A549 (cell line): ENCODE measurements around the gene GPR153. TPM values are rescaled to one million over a fixed set of nuclear protein-coding genes. Genes with fewer than 3 reads are reported as not detected.

Source experiments
- ATAC-seq, 2 experiments: fragments of 200-7000 bp in 1 of 2; fragments of >200 bp in 1 of 2; cut with Nextera tagmentation in 1 of 2; cut with Tn5 transposase in 1 of 2; 3 replicates each; pipeline versions ENCODE4 v1.8.0 to v1.9.1; 2018 to 2020; ENCODE audit warnings: mild to moderate bottlenecking in 1 of 2, moderate library complexity in 1 of 2
- CTCF ChIA-PET: fragments of 300-600 bp; sonication (Branson Sonifier 250); formaldehyde crosslinking; extraction: SDS; loops from one replicate; lab custom pipeline; 2021; ENCODE audit warnings: antibody characterized with exemption, inconsistent platforms; lab: Yijun Ruan, JAX
- POLR2A ChIA-PET: fragments of 350-600 bp; formaldehyde crosslinking; extraction: SDS; loops from one replicate; lab custom pipeline; 2021; ENCODE audit warnings: antibody characterized with exemption, inconsistent platforms; lab: Yijun Ruan, JAX
- DNase-seq, 2 experiments: peaks; one replicate each; pipeline versions ENCODE4 v3.0.0 to v3.0.0-alpha.2; 2011 to 2016; ENCODE audit warnings: low read depth in 1 of 2, low spot score in 1 of 2
- FAIRE-seq: peaks from 2 replicates; lab custom pipeline; 2011; peaks lifted over from hg19 to GRCh38; lab: Jason Lieb, UNC
- H3K27ac ChIP-seq, 2 experiments: fragments of >200 bp; sonication (Bioruptor Twin); formaldehyde crosslinking; 3 replicates each; pipeline ENCODE4 v1.5.1; 2016 to 2017
- H3K4me1 ChIP-seq: fragments of >200 bp; sonication (Bioruptor Twin); formaldehyde crosslinking; 3 replicates; pipeline ENCODE4 v1.6.1; 2016
- H3K4me2 ChIP-seq: fragments of >200 bp; sonication (Bioruptor Twin); formaldehyde crosslinking; 3 replicates; pipeline ENCODE4 v1.6.1; 2016
- H3K4me3 ChIP-seq: fragments of >200 bp; sonication (Bioruptor Twin); formaldehyde crosslinking; 3 replicates; pipeline ENCODE4 v1.5.1; 2016
- H3K9me3 ChIP-seq: fragments of >200 bp; sonication (Bioruptor Twin); formaldehyde crosslinking; 3 replicates; pipeline ENCODE4 v1.6.1; 2016
- BCL3 ChIP-seq: fragments of >200 bp; sonication (Bioruptor Twin); formaldehyde crosslinking; IDR thresholded peaks from 3 replicates; pipeline ENCODE4 v1.6.1; 2016
- CBX2 ChIP-seq: fragments of 200-600 bp; sonication (generic); IDR thresholded peaks from 2 replicates; pipeline ENCODE4 v1.6.1; 2016; ENCODE audit warnings: low read depth, mild to moderate bottlenecking, borderline replicate concordance
- CEBPB ChIP-seq, 2 experiments: fragments of >200 bp in 1 of 2; sonication (Bioruptor Twin) in 1 of 2; formaldehyde crosslinking in 1 of 2; IDR thresholded peaks; 2 replicates each; pipeline ENCODE4 v1.6.1; 2012 to 2016
- CHD2 ChIP-seq: fragments of 150-350 bp; IDR thresholded peaks from 2 replicates; pipeline ENCODE4 v1.6.1; 2014; ENCODE audit warnings: low read length; ENCODE audit not compliant: partially characterized antibody
- EHF ChIP-seq: fragments of 250-450 bp; sonication (Bioruptor Pico); IDR thresholded peaks from 2 replicates; pipeline ENCODE4 v1.5.0; 2020; ENCODE audit warnings: mild to moderate bottlenecking
- ESRRA ChIP-seq: fragments of 150-350 bp; IDR thresholded peaks from 2 replicates; pipeline ENCODE4 v1.6.1; 2014; ENCODE audit warnings: mild to moderate bottlenecking, low read length, borderline replicate concordance
- GATA3 ChIP-seq: IDR thresholded peaks from 2 replicates; pipeline ENCODE4 v1.6.1; 2012; ENCODE audit warnings: borderline replicate concordance
- HOXA7 ChIP-seq: fragments of 250-450 bp; sonication (Bioruptor Pico); IDR thresholded peaks from 2 replicates; pipeline ENCODE4 v1.5.0; 2020; ENCODE audit warnings: mild to moderate bottlenecking, moderate library complexity
- HOXB13 ChIP-seq: fragments of 250-450 bp; sonication (Bioruptor Pico); IDR thresholded peaks from 2 replicates; pipeline ENCODE4 v1.5.0; 2020; ENCODE audit warnings: low read depth, mild to moderate bottlenecking, moderate library complexity
- KDM1A ChIP-seq: fragments of 200-600 bp; sonication (generic); IDR thresholded peaks from 2 replicates; pipeline ENCODE4 v1.6.1; 2016; ENCODE audit warnings: low read depth, mild to moderate bottlenecking
- RAD21 ChIP-seq, 2 experiments: fragments of >200 bp in 1 of 2; sonication (Bioruptor Twin) in 1 of 2; formaldehyde crosslinking in 1 of 2; IDR thresholded peaks in 1 of 2; conservative IDR thresholded peaks in 1 of 2; 2 replicates in 1 of 2; 3 replicates in 1 of 2; pipeline ENCODE4 v1.6.1; 2012 to 2018; ENCODE audit warnings: inconsistent platforms in 1 of 2
- REST ChIP-seq: fragments of 200-600 bp; sonication (generic); IDR thresholded peaks from 2 replicates; pipeline ENCODE4 v1.6.1; 2016; ENCODE audit warnings: antibody characterized with exemption, mild to moderate bottlenecking, moderate library complexity
- SMC3 ChIP-seq: fragments of >200 bp; sonication (Bioruptor Twin); formaldehyde crosslinking; IDR thresholded peaks from 3 replicates; pipeline ENCODE4 v1.6.1; 2018; ENCODE audit warnings: inconsistent platforms
- USF2 ChIP-seq: fragments of 450-650 bp; IDR thresholded peaks from 2 replicates; pipeline ENCODE4 v1.6.1; 2014; ENCODE audit warnings: antibody characterized with exemption
- ZC3H11A ChIP-seq: fragments of 450-650 bp; IDR thresholded peaks from 2 replicates; pipeline ENCODE4 v1.6.1; 2014; ENCODE audit warnings: antibody characterized with exemption, mild to moderate bottlenecking
- ZSCAN20 ChIP-seq: fragments of 250-450 bp; sonication (Bioruptor Pico); IDR thresholded peaks from 2 replicates; pipeline ENCODE4 v1.8.0; 2022; ENCODE audit warnings: mild to moderate bottlenecking, moderate library complexity
- WGBS: methylation state at CpG from one replicate; pipeline ENCODE4 v1.1.6; 2017; ENCODE audit errors: missing lambda C conversion rate; 5-methylcytosine and 5-hydroxymethylcytosine counted together
- polyA plus RNA-seq, 4 experiments: library from polyadenylated mRNA; depleted of rRNA in 3 of 4; stranded (reverse); fragments of >200 nt; fragmentation: RNase III in 1 of 4; extraction: RNeasy Plus Mini Kit Qiagen cat#74134 plus additional on column Dnase treatment in 1 of 4; gene quantifications; 2 replicates in 3 of 4; 3 replicates in 1 of 4; pipeline ENCODE4 v1.2.3, GENCODE V29; 2011 to 2017

GPR153 gene
- polyA plus RNA-seq, 2 of the 4 experiments (the other 2 are of a cell fraction), result 0.56 to 1.4 TPM

- Histone ChIP-seq H3K4me3 (no peak overlapping the region), H3K4me2 (no peak overlapping the region), H3K9me3 (no peaks in the 10 kb centered on the region), H3K4me1 (peaks cover 9% of the 10 kb centered on the region), H3K27ac (no peak overlapping the region)
- ChIA-PET POLR2A (no interaction called here), CTCF (interaction anchor here (1.2 to 1.3 kb wide), 3 partner anchors 11 to 36 kb away, joined by 4 to 5 read pairs (median 4); no protein-coding TSS in a partner anchor)
- DNase-seq (no peak), ATAC-seq (no peak), FAIRE-seq (no peak)
- TF ChIP-seq EHF (CRISPR knock-in tag) (no peak), GATA3 (no peak), ZSCAN20 (no peak), REST (no peak), RAD21 (conservative IDR thresholded peaks at IDR 0.05 in 1 of 2, IDR thresholded peaks at IDR 0.05 in 1 of 2) (no peak), CBX2 (no peak), ESRRA (no peak), HOXB13 (CRISPR knock-in tag) (no peak), CEBPB (IDR thresholded peaks at IDR 0.05) (no peak)
- WGBS, result 96% methylated on average over 18 of the region's 29 CpGs
These were observed 50.1 kb downstream of the GPR153 start for GRCh38 chr1:6210591-6211355.

GRCh38 chr1:6209661-6210580 lies 51.0 kb downstream of the GPR153 start:
- Histone ChIP-seq H3K27ac (no peak overlapping the region), H3K9me3 (no peaks in the 10 kb centered on the region), H3K4me1 (peaks cover 9% of the 10 kb centered on the region), H3K4me2 (no peak overlapping the region), H3K4me3 (no peak overlapping the region)
- ChIA-PET POLR2A (no interaction called here), CTCF (interaction anchor here (1.2 to 1.3 kb wide), 3 partner anchors 12 to 37 kb away, joined by 4 to 5 read pairs (median 4); no protein-coding TSS in a partner anchor)
- no peak for FAIRE-seq
- ATAC-seq, result no peak
- DNase-seq, result no peak
- no peak for TF ChIP-seq USF2
- no peak for TF ChIP-seq KDM1A
- TF ChIP-seq ZC3H11A, result no peak
- no peak for TF ChIP-seq HOXA7
- TF ChIP-seq CHD2, result no peak
- no peak for TF ChIP-seq BCL3
- TF ChIP-seq ZSCAN20, result no peak
- TF ChIP-seq SMC3, result no peak
- TF ChIP-seq CBX2, result no peak
- 91% methylated on average over 9 of the region's 17 CpGs for WGBS
